GM12865 (cell line): Measurements from ENCODE around the gene ZSCAN5A.

Experiments used
- DNase-seq: peaks from one replicate; pipeline ENCODE4 v3.0.0; 2010; ENCODE audit warnings: low read depth
- H3K4me3 ChIP-seq: 2 replicates; pipeline ENCODE4 v1.5.1; 2011; ENCODE audit warnings: mild to moderate bottlenecking, low read depth, low read length, control low read depth
- TF ChIP-seq, protein P1 (sequence below): IDR thresholded peaks from 2 replicates; pipeline ENCODE4 v1.5.1; 2011; ENCODE audit warnings: low read length, control low read depth, low read depth, inconsistent platforms; ENCODE audit not compliant: insufficient read depth; ENCODE audit errors: missing control alignments

ZSCAN5A gene

DNA sequence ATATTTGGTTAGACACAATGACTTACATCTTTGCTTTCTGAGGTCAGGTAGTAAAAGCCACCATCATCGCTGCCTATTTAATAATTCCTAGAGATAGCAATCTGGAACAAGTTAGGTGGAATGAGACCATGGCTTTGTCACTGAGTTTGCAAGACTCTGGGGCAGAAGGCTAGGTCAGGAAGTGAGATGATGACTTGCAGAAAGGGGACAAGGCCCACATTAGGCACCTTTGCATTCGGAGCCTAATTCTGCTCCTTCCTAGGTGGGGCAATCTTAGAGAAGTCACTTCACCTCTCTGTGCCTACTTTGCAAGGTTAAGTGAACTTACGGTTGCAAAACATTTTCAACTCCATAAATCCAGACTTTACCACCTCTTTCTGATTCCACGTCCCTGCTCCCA, 31.8 kb downstream of the ZSCAN5A start:
- H3K4me3 ChIP-seq, result no peak overlapping the region
- TF ChIP-seq, protein P1, sequence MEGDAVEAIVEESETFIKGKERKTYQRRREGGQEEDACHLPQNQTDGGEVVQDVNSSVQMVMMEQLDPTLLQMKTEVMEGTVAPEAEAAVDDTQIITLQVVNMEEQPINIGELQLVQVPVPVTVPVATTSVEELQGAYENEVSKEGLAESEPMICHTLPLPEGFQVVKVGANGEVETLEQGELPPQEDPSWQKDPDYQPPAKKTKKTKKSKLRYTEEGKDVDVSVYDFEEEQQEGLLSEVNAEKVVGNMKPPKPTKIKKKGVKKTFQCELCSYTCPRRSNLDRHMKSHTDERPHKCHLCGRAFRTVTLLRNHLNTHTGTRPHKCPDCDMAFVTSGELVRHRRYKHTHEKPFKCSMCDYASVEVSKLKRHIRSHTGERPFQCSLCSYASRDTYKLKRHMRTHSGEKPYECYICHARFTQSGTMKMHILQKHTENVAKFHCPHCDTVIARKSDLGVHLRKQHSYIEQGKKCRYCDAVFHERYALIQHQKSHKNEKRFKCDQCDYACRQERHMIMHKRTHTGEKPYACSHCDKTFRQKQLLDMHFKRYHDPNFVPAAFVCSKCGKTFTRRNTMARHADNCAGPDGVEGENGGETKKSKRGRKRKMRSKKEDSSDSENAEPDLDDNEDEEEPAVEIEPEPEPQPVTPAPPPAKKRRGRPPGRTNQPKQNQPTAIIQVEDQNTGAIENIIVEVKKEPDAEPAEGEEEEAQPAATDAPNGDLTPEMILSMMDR, result no peak
- no peak for DNase-seq

DNA sequence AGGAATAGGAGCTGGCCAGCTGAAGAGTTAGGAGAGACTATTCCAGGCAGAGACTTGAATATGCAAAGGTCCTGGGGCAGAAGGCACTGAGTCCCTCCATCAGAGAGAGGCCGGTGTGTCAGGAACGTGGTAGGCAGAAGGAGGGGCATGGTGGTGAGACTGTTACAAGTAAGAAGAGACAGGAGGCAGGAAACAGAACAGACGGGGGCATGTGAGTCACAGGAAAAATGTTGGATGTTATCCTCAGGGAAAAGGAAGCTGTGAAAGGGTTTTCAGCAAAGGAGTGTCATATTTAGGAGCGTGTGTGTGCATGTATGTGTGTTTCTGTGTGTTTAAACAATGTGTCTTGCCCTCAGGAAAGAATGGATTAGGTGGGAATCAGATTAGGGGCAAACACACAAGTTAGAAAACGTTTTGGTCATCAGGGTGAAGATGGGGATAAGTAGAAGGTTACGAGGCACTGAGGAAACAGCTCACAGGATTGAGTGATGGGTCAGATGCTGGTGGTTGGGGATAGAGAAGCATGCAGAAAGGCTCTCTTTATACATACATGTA, 41.0 kb downstream of the ZSCAN5A start:
- H3K4me3 ChIP-seq, result no peak overlapping the region
- TF ChIP-seq, protein P1, result no peak
- DNase-seq, result no peak

DNA sequence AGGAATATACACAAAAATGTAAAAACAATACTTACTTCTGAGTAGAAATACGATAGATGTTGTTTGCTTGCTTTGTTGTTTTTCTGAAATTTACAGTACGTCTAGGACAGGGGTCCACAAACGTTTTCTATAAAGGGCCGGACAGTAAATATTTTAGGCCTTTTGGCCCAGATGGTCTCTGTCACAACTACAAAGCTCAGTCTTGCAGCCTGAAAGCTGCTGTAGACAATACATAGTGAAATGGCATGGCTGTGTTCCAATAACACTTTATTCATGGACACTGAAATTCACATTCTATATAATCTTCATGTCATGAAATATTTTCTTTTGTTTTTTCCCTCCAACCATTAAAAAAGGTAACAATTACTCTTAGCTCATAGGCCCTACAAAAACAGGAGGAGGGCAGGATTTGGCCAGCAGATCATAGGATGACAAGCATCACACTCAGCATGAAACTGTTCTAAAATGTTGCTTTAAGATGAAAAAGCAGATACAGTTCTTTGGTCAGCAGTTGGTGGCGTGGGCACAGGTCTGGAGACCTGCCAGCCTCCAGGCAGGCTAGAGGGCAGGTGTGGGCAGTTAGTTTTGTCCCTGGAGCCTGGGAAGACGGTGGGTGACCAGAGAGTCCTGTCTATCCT, 42.4 kb downstream of the ZSCAN5A start, which contains the start of gene EDDM13:
TSS of gene EDDM13 (plus strand) at position 588 of the 638 bp plus-strand sequence. CDS start 87 bp downstream, outside the sequence.
- TF ChIP-seq, protein P1, result no peak
- H3K4me3 ChIP-seq, result no peak within 1 kb of the TSS
- no peak for DNase-seq

DNA sequence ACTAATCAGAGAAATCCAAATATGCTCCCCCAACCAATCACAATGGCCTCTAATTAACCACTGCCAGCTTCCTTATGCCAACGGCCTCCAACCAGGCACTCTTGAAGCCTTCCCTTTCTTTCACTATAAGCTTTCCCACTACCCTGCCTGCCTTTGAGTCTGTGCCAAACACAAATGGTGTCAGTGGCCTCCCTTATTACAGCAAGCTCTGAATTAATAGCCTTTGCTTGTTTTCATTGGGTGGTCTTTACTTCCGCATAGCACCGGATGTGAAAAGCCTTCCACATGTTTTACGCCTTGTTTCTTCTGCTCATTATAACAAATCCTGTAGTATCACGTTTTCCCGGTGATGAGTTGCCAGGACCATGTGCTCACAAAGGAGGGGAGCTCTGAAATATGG, 43.5 kb downstream of the ZSCAN5A start:
- H3K4me3 ChIP-seq, result no peak overlapping the region
- no peak for DNase-seq
- TF ChIP-seq, protein P1, result no peak

DNA sequence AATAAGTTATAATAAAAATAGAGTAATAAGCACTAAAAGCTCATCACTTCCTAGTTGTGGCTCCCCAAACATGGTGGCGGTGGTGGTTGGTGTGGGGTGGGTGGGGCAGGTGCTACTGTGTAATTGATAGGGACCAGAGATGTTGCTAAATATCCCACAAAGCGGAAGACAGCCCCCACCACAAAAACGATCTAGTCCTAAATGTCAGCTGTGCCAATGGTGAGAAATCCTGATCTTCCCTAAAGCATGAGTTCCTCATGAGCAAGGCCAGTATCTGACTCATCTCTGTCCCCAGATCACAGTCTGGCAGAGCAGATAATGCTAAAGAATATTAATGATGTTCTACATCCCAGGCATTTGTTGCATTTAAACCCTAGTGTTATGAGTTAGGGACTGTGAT, 44.0 kb downstream of the ZSCAN5A start:
- no peak for DNase-seq
- no peak overlapping the region for H3K4me3 ChIP-seq
- TF ChIP-seq, protein P1, result no peak

DNA sequence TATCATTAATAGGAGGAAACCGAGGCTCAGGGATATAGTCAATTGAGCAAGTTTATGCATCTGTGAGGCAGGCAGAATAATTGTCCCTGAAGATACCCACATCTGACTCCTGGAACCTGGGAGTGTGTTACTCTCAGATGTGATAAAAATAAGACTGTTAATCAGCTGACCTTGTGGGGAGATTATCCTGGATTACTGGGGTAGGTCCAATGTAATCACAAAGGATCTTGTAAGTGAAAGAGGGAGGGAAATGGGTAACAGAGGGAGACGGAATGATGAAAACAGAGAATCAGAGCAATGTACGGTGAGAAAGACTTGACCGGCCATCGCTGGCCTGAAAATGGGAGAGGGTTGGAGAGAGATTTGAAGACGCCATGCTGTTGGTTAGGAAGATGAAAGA, 45.3 kb downstream of the ZSCAN5A start:
- DNase-seq, result no peak
- TF ChIP-seq, protein P1, result no peak
- no peak overlapping the region for H3K4me3 ChIP-seq

DNA sequence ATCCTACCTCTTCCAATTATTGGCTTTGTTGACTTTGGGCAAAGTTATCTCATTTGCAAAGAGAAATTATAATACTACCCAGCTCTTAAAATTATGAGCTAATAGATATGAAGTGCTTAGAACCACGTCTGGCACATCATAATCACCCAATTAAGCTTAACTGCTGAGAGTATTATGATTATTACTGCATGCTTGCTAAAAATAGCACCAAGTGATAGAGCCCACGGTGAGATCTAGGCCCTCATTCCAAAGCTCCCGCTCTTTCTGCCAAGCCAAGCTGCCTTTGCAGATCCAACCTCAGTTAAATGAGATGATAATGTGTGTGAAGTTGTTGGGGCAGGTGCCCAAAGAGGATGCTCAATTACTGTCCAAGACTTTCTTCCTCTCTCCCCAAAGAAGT, 48.6 kb downstream of the ZSCAN5A start:
- TF ChIP-seq, protein P1, result no peak
- no peak overlapping the region for H3K4me3 ChIP-seq
- DNase-seq, result no peak
